GDM1 (cell line): ENCODE measurements around the gene ALPI.
"Not testable (repeated sequence)": the region's sequence is repeated elsewhere in the genome, so short reads cannot be mapped to it uniquely, and the experiment has no call there.

Experiments
- DNase-seq: peaks from one replicate; lab custom pipeline; 2025; lab: John Stamatoyannopoulos, UW

Gene ALPI

DNA sequence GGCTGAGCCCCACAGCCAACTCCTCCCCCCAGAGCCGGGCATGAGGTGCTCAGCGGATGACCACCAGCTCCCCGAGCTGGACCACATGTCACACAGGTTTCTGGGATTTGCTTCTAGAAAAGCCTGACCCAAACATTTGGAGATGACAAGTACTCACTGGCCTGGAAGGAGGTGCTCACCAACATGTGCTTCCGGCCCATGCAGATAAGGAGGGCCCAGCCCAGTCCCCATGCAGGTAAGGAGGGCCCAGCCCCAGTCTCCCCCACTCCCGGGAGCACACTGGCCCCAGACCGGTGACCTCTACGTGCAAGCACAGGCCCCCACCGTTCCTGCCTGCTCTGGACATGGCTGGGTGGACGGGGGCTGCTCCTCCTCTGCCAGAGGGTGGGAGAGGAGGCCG is 14.0 kb upstream of the ALPI start:
- not testable (repeated sequence) for DNase-seq

DNA sequence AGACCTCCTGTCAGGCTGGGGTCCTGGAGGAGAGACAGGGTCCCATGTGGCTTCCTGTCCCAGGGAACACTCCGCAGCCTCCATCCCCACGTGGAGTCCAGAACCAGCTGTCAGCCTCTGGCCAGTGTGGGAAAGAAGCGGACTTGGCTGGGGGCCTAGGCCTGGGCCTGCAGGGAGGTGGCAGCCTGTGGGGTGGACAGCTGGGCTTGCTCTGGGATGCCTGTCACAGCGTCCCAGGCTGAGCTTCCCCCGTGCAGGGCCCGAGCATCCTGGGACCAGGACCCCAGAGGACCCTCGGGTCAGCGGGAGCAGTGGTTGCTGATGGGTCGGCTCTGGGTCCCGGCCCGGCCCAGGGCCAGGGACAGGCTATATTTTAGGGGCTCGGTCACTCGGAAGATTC is 13.5 kb upstream of the ALPI start:
- DNase-seq = not testable (repeated sequence)

DNA sequence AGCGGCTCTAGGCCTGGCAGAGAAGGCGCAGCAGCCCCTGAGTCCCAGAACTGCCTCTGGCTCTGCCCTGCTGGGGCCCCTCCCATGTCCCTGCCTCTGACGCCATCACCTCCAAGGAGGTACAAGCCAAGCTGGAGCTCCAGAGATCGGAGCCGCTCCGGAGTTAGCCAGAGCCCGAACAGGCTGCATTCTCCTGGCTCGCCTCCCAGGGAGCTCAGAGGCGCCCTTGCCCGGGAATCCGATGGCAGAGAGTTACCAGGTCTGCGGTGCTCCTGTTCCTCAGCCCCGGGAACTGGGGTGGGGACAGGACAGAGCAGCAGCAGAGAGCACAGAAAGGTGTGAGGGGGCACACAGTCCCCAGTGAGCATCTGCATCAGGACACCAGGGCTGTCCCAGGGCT is 12.9 kb upstream of the ALPI start:
- DNase-seq = not testable (repeated sequence)

DNA sequence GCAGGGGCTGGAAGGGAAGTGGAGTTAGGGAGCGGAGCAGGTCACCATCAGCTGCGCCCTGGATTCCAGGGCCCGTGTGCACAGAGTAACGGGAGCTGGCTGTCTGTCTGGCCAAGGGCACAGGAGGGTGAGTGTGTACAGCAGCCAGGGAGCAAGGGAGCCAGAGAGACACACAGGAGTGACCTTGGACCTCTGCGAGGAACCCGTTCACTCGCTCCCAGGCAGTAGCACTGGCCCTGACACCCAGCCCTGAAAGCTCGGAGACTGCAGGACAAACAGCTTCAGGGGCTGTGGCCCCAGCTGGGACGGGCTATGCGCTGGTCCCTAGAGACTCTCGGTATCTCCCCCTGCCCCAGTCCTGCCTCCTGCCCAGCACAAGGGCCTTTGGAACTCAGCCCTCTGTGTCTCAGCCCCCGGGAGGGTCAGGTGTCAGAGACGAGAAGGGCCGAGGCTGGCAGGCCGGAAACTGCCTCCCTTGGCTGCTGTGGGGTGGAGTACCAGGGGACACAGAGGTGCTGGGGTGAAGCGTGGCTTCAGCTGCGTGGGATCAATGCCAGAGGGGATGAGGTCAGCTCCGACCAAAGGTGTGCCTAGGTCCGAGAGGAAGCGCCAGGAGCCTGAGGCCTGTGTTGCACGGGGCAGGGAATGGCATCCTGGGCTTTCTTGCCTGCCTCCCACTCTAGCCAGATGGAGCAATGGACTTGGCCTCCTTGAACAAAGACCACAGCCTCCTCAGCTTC is 12.1 kb upstream of the ALPI start:
- DNase-seq = not testable (repeated sequence)

DNA sequence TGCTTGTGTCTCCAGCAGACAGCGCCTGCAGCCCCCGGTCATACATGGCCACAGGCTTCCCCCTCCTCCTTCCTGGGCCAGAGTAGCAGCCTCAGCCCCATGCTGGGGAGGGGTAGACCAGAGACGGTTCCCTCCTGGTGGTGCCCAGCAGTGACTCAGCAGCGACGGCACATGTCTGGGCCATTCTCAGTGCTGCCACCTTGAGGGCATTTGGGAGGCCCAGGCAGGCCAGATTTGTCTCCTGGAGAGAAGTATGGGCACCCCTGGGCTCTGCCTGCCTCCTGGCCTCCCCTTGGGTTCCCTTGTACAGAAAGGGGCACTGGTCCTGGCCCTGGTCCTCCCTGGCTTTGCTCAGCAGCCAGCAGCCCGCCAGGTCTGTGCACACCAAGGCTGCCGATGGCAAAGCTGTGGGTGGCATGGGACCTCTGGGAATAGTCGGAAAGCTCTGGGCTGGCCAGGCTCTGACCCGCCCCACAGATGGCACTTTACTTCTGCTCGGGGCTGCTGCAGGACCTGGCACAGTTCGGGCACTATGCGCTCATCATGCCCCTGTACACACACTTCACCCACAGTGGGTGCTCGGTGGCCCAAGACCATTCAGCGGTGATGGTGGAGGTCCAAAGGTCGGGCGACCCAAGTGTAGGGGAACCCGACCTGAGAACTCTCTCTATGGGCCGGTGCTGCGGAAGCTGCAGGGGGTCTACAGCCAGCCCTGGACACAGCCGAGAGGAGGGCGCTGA is 11.4 kb upstream of the ALPI start:
- DNase-seq = peak; percentile 28

DNA sequence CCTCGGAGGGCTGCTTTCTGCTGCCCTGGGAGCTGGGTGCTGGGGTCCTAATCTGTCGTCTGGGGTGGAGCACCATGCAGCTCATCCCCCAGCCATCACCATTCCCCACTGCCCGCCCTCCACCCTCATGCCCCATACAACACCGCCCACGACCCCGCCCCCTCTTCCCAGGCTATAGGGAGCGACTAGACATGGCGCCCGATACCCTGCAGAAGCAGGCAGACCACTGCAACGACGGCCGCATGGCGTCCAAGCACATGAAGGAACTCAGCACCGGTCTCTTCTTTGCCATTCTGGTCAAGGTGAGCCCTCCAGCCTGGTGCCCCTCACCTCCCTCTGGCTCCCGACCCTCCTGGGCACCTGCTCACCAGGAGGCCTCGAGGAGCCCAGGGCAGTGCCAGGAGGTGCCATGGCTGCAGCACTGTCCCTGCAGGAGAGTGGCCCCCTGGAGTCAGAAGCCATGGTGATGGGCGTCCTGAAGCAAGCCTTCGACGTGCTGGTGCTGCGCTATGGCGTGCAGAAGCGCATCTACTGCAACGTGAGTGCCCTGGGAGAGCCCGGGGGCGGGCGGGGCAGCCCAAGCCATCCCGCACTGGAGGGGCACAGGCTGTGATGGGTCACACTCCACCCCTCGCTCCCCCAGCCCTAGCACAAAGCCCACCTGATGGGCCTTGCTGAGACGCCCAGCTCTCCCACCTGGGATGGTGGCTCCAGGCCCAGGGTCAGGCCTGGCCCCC is 10.6 kb upstream of the ALPI start:
- DNase-seq = not testable (repeated sequence)

DNA sequence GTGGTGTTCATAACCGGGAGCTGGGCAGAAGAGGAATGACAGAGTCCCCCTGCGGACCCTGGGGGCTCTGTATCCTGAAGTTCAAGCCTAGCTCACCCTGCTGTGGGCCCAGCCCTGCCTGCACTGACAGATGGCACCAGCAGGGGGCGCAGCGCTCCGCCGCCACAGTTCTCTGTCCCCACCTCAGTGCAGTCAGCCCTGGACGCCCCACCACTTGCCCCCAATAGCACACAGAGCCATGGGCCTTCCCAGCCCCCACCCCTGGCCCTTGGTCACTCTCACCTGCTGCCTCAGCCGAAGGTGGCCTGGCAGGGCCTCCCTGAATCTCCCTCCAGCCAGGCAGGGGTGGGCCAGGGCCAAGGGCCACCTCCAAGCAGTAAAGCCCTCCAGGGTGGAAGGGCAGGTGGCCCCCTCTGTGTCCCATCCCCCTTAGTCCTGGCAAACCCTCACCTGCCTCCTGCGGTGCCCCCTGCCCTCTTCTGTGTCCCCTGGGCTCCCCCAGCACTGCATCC is 9.6 kb upstream of the ALPI start:
- not testable (repeated sequence) for DNase-seq

DNA sequence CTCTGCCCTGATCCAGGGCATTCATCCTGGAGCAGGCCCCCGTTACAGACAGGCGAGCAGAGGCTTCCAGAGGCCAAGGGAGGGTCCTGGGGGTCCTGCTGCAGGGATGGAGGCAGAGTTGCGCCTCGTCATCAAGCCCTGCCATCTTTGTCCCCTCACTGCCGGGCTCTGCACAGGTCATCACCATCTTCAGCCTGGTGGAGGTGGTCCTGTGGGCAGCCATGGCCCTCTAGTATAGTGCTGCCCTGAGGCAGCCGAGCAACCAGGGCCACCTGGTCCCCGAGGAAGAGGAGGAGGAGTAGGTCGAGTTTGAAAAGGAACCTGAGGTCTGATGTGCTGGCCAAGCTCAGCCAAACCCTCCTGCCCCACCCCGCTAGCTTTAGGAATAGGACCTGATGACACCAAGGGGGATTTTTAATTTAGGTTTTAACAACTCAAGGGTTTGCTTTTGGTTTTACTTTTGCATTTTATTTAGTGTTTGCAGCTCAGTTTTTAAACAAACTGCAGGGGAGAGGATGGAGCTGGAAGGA is 8.8 kb upstream of the ALPI start:
- no peak for DNase-seq

DNA sequence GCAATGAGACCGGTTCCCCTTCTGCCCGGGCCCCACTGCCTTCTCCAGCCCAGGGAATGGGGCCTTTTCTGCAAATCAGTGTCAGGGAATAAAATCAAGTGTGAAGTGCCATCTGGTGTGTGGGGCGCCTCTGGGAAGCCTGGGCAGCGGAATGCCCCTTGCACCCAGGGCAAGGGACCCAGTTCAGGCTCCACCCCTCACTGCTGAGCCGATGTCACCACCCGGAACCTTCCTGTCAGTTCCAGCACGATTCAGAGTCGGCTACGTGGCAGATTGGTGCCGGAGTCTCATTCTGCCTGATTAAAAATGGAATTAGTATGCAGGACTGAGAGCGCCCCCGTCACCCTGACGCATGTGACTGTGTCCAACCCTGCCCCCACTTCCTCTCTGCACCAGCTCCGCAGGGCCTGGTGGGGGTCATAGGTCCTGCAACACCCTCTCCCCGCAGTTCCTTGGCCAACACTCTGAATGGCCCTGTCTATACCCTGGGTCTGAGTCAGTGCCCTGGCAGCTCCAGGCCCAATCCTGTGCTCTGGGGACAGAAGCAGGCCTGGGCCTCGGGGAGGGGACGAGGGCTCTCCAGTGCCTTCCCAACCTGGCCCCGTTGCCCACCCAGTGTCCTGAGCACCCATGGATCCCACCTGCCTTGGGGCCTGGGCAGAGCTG is 8.2 kb upstream of the ALPI start:
- DNase-seq = no peak

DNA sequence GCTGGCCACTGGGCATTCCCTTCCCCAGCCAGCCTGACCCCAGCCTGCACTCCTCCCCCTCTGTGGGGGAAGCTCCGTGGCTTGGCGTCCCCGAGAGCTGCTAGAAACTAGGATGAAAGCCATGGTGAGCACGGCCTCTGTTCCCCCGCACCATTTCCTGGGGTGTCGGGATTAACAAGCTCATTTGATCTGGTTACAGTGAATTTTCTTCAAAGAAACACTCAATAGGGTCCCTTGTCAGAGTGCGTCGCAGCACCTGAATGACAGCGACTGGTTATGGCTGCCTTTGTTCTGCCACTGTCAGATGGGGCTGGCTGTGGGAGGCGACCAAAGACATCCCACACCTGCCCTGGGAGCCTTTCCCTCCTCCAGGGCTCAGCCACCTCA is 7.7 kb upstream of the ALPI start:
- DNase-seq = no peak

DNA sequence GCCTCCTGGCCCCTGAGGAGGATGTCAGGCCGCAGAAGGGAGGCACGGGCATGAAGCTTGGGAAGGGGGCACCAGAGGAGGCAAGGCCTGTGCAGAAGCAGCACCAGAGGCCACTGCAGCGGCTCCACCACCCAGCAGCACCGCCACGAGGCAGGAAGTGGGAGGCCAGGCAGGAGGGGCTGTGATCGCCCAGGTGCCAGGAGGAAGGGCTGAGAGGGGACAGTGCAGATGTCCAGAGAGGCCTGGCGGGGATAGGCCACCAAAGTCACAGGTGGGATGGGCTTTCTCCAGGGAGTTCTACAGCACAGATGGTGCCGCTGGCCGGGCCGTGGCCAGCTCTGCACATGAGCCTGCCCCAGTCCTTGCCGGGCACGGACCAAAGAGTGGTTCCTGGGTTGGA is 6.0 kb upstream of the ALPI start:
- no peak for DNase-seq

DNA sequence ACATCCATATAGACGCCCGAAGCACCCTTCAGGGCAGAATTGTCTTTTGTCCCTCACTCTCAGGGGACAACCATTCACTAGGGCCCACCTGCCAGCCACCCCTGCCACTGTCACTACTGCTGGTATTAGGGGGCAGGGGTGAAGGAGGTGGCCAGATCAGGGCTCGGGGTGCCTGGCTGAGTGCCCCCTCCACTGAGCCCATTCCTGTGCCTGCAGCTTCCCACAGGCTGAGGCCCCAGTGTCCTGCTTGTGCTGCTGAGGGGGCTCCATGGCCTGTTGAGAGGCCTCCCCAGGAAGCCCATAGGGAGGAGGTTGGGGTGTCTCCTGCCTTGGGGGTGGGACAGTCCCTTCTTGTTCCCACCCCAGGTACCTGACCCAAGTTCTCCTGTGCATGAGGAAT is 4.3 kb upstream of the ALPI start:
- not testable (repeated sequence) for DNase-seq

DNA sequence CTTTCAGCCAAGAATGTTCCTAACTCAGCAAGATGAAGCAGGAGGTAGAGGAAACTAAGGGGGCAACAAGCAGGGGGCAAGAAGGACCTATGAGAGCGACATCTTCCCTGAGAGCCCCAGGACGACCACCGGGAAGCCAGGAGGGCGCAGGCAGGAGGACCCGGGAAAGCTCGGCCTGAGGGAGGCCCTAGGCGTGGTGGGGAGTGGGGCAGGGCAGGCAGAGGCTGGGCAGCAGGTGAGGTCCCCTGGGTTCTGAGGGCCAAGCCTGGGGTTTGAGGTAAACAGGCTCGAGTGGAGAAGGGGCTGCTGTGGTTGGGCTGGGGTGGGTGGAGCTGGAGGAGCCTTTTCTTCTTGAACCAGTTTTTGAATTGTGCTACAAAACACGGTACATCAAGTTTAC is 1.3 kb upstream of the ALPI start:
- DNase-seq = no peak

DNA sequence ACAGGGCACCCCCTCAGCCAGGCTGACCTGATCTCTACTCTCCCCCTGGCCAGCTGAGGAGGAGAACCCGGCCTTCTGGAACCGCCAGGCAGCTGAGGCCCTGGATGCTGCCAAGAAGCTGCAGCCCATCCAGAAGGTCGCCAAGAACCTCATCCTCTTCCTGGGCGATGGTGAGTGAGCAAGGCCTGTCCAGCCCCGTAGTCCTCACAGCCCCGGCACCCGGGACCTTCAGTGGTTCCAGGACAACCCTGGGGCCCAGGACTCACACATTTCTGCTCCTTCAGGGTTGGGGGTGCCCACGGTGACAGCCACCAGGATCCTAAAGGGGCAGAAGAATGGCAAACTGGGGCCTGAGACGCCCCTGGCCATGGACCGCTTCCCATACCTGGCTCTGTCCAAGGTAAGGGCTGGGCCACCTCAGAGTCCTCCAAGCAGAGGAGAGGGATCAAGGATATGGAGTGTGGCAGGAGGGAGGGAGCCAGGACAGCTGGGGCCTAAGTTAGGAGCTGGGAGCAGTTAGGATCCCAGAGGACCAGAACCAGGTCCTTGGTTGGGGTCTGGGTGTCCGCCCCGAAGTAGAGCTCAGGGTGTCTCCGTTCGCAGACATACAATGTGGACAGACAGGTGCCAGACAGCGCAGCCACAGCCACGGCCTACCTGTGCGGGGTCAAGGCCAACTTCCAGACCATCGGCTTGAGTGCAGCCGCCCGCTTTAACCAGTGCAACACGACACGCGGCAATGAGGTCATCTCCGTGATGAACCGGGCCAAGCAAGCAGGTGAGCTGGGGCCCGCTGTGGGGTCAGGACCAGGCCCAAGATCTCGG is 555 bp downstream of the ALPI start:
- no peak for DNase-seq

DNA sequence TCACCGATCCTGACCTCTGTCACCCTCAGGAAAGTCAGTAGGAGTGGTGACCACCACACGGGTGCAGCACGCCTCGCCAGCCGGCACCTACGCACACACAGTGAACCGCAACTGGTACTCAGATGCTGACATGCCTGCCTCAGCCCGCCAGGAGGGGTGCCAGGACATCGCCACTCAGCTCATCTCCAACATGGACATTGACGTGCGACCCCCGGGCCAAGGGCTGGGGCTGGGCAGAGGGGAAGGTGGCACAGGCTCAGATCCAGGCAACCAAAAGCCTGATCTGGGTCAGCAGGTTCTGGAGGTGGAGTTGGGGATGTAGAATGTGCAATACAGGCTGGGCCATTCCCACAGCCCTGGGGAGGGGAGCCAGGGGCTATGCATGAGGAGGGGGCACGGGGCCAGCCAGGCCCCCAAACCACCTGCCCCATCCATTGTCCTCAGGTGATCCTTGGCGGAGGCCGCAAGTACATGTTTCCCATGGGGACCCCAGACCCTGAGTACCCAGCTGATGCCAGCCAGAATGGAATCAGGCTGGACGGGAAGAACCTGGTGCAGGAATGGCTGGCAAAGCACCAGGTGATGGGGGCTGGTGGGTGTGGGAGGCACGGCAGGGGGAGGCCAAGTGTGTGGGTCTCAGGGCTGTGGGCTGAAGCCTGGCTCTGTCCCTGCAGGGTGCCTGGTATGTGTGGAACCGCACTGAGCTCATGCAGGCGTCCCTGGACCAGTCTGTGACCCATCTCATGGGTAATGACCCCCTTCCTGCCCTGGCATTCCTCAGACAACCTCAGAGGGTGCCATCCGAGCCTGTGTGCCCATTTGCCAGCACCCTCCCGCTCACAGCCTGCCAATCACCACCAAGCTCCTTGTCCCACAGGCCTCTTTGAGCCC is 1.4 kb downstream of the ALPI start:
- DNase-seq = no peak

DNA sequence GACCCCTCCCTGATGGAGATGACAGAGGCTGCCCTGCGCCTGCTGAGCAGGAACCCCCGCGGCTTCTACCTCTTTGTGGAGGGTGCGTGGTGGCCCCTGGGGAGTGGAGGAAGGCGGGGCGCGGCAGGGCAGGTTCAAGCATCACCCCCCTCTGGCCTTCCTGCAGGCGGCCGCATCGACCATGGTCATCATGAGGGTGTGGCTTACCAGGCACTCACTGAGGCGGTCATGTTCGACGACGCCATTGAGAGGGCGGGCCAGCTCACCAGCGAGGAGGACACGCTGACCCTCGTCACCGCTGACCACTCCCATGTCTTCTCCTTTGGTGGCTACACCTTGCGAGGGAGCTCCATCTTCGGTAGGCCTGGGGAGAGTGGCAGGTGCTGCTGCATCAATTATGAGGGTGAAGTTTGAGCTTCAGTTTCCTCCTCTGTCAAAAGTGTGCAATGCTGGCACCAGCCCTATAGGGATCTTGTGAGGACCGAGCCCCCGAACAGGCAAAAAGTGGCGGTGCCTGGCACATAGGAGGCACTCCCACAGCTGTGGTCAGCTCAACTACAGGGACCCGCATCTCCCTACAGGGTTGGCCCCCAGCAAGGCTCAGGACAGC is 2.2 kb downstream of the ALPI start:
- no peak for DNase-seq

DNA sequence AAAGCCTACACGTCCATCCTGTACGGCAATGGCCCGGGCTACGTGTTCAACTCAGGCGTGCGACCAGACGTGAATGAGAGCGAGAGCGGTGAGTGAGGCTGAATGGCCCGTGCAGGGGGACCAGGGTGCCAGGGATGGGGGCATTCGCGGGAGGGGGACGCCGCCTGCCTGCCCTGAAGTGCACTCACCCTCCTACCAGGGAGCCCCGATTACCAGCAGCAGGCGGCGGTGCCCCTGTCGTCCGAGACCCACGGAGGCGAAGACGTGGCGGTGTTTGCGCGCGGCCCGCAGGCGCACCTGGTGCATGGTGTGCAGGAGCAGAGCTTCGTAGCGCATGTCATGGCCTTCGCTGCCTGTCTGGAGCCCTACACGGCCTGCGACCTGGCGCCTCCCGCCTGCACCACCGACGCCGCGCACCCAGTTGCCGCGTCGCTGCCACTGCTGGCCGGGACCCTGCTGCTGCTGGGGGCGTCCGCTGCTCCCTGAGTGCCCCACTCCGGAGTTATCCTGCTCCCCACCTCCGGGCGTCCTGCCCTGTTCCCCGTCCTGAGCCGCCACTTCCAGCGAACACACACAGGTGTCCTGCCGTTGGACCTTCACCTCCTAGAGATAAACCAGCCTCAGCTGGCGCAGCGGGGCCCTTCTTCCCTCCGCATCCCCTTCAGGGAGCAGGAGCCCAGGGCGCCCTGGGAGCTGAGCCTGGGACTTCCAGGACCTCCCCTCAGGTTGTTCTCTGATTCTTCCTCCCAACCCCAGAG is 2.9 kb downstream of the ALPI start:
- DNase-seq = no peak

DNA sequence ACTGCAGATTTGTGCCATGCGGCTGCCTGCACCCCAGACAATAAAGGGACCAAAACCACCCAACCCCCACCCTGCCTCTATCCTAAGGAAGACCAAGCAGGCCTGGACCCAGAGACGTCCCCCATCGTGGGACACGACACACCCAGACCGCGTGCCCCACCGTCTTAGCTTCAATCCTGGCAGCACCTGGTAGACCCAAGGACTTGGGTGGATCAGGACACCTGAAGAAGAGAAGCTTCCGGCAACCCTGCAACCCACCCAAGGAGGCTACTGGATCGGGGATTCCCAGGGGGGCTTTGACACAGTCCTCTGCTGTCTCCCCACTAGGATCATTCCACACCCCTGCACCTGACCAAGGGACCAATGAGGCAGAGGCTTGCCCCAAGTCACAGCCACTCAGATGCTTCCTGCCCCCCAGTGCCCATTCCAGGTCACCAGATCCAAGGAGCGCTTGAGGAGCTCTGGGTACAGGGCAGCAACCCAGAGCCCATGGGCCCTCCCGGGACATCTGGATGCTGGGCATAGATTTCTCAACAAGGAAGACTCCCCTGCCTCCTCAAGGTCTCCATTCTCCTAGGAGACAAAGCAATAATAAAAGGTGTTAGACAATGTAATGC is 3.6 kb downstream of the ALPI start:
- DNase-seq = no peak
